Panc1 (cell line): Measurements from ENCODE around the gene RAPGEF3. TPM values are rescaled to one million over a fixed set of nuclear protein-coding genes. Genes with fewer than 3 reads are reported as not detected.

ENCODE experiments used
- ATAC-seq: fragments of 200-7000 bp; cut with Tn5 transposase; 2 replicates; pipeline ENCODE4 v1.9.1; 2020; ENCODE audit warnings: mild to moderate bottlenecking, moderate library complexity
- BruUV-seq: library from RNA; stranded (reverse); fragments of 400-500 nt; replicated peaks from 2 replicates; lab custom pipeline; 2021; lab: Mats Ljungman, UMichigan
- CTCF ChIA-PET: fragments of 300-600 bp; sonication (Branson Sonifier 250); formaldehyde crosslinking; loops from one replicate; lab custom pipeline; 2022; ENCODE audit warnings: antibody characterized with exemption; lab: Charles Lee
- POLR2A ChIA-PET: fragments of 300-600 bp; sonication (Branson Sonifier 250); formaldehyde crosslinking; loops from one replicate; lab custom pipeline; 2022; ENCODE audit warnings: antibody characterized with exemption; lab: Charles Lee
- DNase-seq: peaks from one replicate; pipeline ENCODE4 v3.0.0-alpha.2; 2010; ENCODE audit warnings: low read depth, low spot score
- H3K27ac ChIP-seq: 2 replicates; pipeline ENCODE4 v1.5.1; 2011; ENCODE audit warnings: mild to moderate bottlenecking, low read length, inconsistent platforms
- H3K27me3 ChIP-seq: fragments of 200-500 bp; sonication (Bioruptor generic); 2 replicates; pipeline ENCODE4 v1.6.0; 2014; ENCODE audit warnings: low read length, inconsistent platforms; ENCODE audit not compliant: control insufficient read depth, insufficient read depth
- H3K36me3 ChIP-seq: fragments of 200-500 bp; sonication (Bioruptor generic); 2 replicates; pipeline ENCODE4 v1.5.1; 2014; ENCODE audit warnings: inconsistent platforms, mild to moderate bottlenecking, low read length, moderate library complexity; ENCODE audit not compliant: control insufficient read depth, insufficient read depth
- H3K4me1 ChIP-seq: 2 replicates; pipeline ENCODE4 v1.5.1; 2011; ENCODE audit warnings: inconsistent platforms, mild to moderate bottlenecking, low read length, moderate library complexity; ENCODE audit not compliant: control insufficient read depth, insufficient read depth
- H3K4me3 ChIP-seq, 2 experiments: 2 replicates each; pipeline ENCODE4 v1.5.1; 2011 to 2012; ENCODE audit warnings: low read depth in 2 of 2, low read length in 2 of 2, mild to moderate bottlenecking in 2 of 2, inconsistent platforms in 1 of 2, moderate library complexity in 1 of 2
- H3K9me3 ChIP-seq: fragments of 200-500 bp; sonication (Bioruptor generic); 2 replicates; pipeline ENCODE4 v1.5.1; 2014; ENCODE audit warnings: low read depth, mild to moderate bottlenecking, inconsistent platforms, low read length, moderate library complexity; ENCODE audit not compliant: control insufficient read depth, insufficient read depth
- POLR2AphosphoS5 ChIP-seq: IDR thresholded peaks from 2 replicates; pipeline ENCODE4 v1.6.1; 2012; ENCODE audit warnings: mild to moderate bottlenecking, low read depth, low read length, moderate library complexity
- SIN3A ChIP-seq: IDR thresholded peaks from 2 replicates; pipeline ENCODE4 v1.6.1; 2012; ENCODE audit warnings: low read depth, mild to moderate bottlenecking, low read length, moderate library complexity, borderline replicate concordance; ENCODE audit not compliant: insufficient read depth
- TCF7L2 ChIP-seq: IDR thresholded peaks from 2 replicates; pipeline ENCODE4 v1.6.1; 2011; ENCODE audit warnings: mild to moderate bottlenecking, low read depth, low read length, inconsistent platforms
- in situ Hi-C: cut with HindIII; loops from 2 replicates; pipeline ENCODE4 v1.10.0; 2016; ENCODE audit warnings: low sequenced_read_pairs, low pct_unique_long_range_greater_than_20kb
- intact Hi-C: fragments of 100-400 bp; cut with micrococcal nuclease; formaldehyde crosslinking; loops from one replicate; pipeline ENCODE4 v1.10.0; 2022; ENCODE audit not compliant: unreplicated experiment
- total RNA-seq: library from RNA; stranded (reverse); gene quantifications from one replicate; pipeline ENCODE4 v1.2.1, GENCODE V29; 2021; ENCODE audit not compliant: unreplicated experiment
- TF ChIP-seq, protein P1 (sequence below), 2 experiments: IDR thresholded peaks; 2 replicates each; pipeline ENCODE4 v1.6.1; 2011 to 2012; ENCODE audit warnings: low read depth in 2 of 2, control low read depth in 1 of 2, low read length in 1 of 2, mild to moderate bottlenecking in 1 of 2, moderate library complexity in 1 of 2; ENCODE audit not compliant: insufficient read depth in 1 of 2
- TF ChIP-seq, protein P2 (sequence below): fragments of 450-650 bp; IDR thresholded peaks from 2 replicates; pipeline ENCODE4 v1.5.1; 2017; ENCODE audit warnings: mild to moderate bottlenecking

Gene RAPGEF3
- total RNA-seq, 1 experiment from 2014 or later, result 5.8 TPM

DNA sequence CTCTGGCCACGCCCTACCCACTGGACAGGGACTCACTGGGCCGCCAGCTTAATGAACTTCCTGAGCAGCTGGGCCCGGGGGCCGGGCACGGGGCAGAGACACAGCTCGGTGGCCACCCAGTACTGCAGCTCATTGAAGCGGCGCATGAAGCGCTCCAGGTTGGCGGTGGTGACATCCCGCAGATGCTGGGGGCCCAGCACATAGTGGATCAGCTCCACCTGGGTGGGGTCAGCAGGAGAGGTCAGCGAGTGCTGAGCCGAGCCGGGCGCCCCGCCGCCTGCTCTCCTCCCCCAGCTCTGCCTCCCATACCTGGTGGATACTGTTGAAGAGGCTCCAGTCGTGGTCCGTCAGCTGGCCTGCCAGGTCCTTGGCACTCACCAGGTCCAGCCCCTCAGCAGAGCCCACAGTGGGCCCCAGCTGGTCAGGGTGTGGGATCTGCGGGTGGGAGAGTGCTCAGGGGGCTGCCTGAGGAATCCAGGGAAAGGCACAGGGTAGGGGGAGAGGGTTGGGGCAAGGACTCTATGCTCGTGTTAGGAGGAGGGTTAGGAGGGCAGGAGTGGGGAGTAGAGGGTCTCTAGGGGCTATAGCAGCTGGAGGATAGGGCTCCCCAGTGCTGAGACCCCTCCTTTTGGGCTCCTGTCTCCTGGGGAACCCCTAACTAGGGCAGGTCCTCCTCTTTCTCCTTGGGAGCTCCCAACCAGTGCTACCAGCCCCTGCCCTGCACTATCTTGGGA lies 17.9 kb downstream of the RAPGEF3 start:
- TF ChIP-seq, protein P1, sequence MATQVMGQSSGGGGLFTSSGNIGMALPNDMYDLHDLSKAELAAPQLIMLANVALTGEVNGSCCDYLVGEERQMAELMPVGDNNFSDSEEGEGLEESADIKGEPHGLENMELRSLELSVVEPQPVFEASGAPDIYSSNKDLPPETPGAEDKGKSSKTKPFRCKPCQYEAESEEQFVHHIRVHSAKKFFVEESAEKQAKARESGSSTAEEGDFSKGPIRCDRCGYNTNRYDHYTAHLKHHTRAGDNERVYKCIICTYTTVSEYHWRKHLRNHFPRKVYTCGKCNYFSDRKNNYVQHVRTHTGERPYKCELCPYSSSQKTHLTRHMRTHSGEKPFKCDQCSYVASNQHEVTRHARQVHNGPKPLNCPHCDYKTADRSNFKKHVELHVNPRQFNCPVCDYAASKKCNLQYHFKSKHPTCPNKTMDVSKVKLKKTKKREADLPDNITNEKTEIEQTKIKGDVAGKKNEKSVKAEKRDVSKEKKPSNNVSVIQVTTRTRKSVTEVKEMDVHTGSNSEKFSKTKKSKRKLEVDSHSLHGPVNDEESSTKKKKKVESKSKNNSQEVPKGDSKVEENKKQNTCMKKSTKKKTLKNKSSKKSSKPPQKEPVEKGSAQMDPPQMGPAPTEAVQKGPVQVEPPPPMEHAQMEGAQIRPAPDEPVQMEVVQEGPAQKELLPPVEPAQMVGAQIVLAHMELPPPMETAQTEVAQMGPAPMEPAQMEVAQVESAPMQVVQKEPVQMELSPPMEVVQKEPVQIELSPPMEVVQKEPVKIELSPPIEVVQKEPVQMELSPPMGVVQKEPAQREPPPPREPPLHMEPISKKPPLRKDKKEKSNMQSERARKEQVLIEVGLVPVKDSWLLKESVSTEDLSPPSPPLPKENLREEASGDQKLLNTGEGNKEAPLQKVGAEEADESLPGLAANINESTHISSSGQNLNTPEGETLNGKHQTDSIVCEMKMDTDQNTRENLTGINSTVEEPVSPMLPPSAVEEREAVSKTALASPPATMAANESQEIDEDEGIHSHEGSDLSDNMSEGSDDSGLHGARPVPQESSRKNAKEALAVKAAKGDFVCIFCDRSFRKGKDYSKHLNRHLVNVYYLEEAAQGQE (IDR thresholded peaks at IDR 0.05; ENCODE audit: insufficient read depth in 1 of 2, low read depth in 2 of 2, low read length in 1 of 2), result no peak
- TF ChIP-seq SIN3A, result no peak
- no peak for TF ChIP-seq TCF7L2
- TF ChIP-seq, protein P2, sequence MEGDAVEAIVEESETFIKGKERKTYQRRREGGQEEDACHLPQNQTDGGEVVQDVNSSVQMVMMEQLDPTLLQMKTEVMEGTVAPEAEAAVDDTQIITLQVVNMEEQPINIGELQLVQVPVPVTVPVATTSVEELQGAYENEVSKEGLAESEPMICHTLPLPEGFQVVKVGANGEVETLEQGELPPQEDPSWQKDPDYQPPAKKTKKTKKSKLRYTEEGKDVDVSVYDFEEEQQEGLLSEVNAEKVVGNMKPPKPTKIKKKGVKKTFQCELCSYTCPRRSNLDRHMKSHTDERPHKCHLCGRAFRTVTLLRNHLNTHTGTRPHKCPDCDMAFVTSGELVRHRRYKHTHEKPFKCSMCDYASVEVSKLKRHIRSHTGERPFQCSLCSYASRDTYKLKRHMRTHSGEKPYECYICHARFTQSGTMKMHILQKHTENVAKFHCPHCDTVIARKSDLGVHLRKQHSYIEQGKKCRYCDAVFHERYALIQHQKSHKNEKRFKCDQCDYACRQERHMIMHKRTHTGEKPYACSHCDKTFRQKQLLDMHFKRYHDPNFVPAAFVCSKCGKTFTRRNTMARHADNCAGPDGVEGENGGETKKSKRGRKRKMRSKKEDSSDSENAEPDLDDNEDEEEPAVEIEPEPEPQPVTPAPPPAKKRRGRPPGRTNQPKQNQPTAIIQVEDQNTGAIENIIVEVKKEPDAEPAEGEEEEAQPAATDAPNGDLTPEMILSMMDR, result no peak
- no peak for TF ChIP-seq POLR2AphosphoS5
- Histone ChIP-seq H3K9me3 (no peaks in the 10 kb centered on the region), H3K27ac (no peak overlapping the region), H3K27me3 (no peaks in the 10 kb centered on the region), H3K4me3 (no peak overlapping the region), H3K4me1 (no peaks in the 10 kb centered on the region; the same call in 1 of the 2 replicates), H3K36me3 (no peaks in the 10 kb centered on the region)
- no peak for ATAC-seq
- in situ Hi-C loops, result no loop called here
- CTCF ChIA-PET, result interaction anchor here (0.6 to 2.5 kb wide), 7 partner anchors 18 to 558 kb away, joined by 3 to 13 read pairs (median 8); partner anchors contain the start of gene RAPGEF3
- intact Hi-C loops, result no loop called here
- POLR2A ChIA-PET, result no interaction called here
- no peak for DNase-seq
- no TSS peak for BruUV-seq

DNA sequence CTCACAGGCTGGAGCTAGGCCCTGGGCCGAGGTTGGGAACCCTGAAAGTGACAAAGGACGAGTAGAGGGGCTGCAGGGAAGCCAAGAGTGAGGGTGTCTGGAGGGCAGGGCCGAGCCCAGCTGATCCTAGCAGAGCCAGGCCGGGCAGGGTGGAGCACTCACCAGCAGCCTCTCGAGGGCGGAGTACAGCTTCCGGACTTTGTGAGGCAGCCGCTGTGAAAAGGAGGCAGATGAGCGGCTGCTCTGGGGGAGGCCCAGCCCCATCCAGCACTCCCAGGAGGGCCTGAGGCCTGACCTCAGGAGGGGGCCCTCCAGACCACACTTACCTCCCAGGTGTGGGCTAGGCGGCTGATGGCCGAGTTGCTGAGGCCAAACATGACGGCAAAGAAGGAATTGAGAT lies 18.7 kb downstream of the RAPGEF3 start:
- BruUV-seq, result no TSS peak
- DNase-seq (no peak), ATAC-seq (no peak)
- Histone ChIP-seq H3K27ac (no peak overlapping the region), H3K4me1 (no peaks in the 10 kb centered on the region; the same call in 1 of the 2 replicates), H3K4me3 (no peak overlapping the region), H3K9me3 (no peaks in the 10 kb centered on the region), H3K27me3 (no peaks in the 10 kb centered on the region), H3K36me3 (no peaks in the 10 kb centered on the region)
- in situ Hi-C loops, result no loop called here
- intact Hi-C loops, result no loop called here
- ChIA-PET POLR2A (no interaction called here), CTCF (interaction anchor here (0.6 to 1.9 kb wide), 3 partner anchors 27 to 557 kb away, joined by 3 to 8 read pairs (median 3); no protein-coding TSS in a partner anchor)
- TF ChIP-seq TCF7L2 (no peak), POLR2AphosphoS5 (no peak), SIN3A (no peak)
- TF ChIP-seq, protein P2, result no peak
- TF ChIP-seq, protein P1 (IDR thresholded peaks at IDR 0.05; ENCODE audit: insufficient read depth in 1 of 2, low read depth in 2 of 2, low read length in 1 of 2), result no peak
